ENCODE data around the gene LTK.

Gene LTK

DNA sequence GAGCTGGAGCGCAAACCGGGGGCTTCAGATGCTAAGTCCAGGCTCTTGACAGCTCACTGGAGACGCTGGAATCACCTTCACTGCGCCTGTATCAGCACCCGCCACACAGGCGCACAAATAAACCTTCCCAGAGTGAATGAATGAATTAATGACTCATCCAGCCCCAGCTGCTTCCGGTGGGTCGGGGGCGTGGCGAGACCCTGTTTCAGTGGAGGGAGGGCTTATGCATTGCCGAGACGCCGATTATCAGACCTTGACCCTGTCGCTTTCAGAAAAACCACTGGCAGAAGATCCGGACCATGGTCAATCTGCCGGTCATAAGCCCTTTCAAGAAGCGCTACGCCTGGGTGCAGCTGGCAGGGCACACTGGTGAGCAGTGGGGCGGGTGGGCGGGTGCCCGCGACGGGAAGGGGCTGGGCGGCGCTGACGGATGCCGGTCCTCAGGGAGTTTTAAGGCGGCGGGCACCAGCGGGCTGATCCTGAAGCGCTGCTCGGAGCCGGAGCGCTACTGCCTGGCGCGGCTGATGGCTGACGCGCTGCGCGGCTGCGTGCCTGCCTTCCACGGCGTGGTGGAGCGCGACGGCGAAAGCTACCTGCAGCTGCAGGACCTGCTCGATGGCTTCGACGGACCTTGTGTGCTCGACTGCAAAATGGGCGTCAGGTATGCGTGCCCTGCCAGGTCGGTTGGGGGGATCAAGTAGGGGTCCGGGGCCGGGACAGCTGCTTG, 12.3 kb downstream of the LTK start:
- intact Hi-C loops (cut with DNase I): no loop called here
- peak in 1 of 10 donors; percentile 89 for DNase-seq

DNA sequence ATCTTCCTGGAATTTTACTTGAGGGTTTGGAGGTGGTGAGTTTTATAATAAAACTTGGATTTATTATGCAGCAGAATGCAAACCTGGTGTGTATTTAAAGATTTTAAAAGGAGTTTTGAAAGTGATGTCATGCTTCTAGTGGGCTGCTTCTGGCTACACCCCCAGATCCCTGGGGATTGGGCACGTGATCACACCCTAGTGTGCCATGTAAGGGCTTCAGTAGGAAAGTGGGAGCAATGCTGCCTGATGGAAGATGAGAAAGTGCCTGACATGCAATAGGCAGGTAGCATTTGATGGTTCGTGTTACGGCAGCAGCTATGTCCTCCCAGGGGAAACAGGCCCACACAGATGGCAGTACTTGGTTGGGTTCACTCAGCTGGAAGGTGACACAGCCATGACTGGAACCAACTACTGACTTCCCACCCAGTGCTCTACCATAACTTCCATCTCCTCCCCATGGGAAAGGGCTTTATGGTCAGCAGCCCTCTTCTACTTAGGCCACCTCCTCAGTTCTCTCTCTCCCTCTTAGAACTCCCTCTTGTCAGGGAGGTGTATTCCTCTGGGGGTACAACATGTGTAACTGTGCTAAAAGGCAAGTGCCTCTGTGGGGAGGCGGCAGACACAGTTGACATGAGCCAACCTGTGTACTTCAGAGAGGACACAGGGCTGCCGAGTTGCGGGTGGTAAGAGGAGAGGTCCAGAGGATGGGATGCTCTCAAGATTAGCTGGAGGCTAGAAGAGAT, 14.3 kb downstream of the LTK start:
- DNase-seq: peak in 6 of 10 donors; percentile 52 to 92 (median 74)
- intact Hi-C loops (cut with DNase I): no loop called here

- DNase-seq: peak in 1 of 10 donors; percentile 44
- intact Hi-C loops (cut with DNase I): no loop called here
Observed at GRCh38 chr15:41498657-41499056, 15.0 kb downstream of the LTK start.

DNA sequence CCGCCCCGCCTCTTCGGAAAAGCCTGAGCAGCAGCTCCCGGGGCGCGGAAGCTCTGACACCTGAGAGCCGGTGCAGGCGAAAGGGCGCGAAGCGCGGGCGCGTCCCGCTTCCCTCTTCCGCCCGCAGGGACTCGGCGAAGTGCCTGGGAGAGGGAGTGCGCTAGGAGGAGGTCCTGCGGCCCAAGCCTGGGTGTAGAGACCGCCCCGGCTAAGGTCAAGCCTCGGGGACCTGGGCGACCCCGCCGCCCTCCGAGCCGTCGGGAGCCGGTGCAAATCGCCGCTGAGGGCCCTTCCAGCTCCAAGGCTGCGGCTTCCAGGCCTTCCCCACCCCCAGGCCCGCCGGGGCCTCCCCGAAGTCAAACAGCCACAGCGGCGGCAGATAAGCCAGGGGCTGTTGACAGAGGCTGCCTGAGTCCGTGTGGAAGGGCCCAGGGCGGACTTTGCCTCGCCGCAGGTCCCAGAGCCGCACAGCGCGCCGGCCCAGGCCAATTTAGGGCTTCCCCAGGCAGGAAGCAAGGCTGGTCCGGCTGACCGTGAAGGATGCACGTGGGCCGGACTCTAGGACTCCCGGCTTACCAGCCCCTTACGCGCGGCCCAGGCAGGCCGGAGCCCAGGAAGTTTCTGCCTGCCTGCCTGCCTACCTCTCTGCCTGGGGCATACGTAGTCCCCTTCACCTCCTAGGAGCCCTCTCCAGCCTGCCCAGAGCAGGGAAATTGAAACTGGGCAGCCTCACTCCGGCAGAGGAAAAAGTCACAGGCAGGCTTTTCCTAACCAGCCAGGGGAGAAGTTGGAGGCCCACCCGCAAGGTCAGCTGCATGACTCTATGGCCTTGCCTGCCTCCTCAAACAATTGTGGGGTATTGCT, 17.7 kb downstream of the LTK start:
- peak in 2 of 10 donors; percentile 75 to 78 for DNase-seq

GRCh38 chr15:41494922-41495735, 18.5 kb downstream of the LTK start:
- intact Hi-C loops (cut with DNase I): no loop called here
- peak in 1 of 10 donors; percentile 71 for DNase-seq

More for the DNA sequence above, 17.7 kb downstream of the LTK start:
- intact Hi-C loops (cut with DNase I): no loop called here

DNA sequence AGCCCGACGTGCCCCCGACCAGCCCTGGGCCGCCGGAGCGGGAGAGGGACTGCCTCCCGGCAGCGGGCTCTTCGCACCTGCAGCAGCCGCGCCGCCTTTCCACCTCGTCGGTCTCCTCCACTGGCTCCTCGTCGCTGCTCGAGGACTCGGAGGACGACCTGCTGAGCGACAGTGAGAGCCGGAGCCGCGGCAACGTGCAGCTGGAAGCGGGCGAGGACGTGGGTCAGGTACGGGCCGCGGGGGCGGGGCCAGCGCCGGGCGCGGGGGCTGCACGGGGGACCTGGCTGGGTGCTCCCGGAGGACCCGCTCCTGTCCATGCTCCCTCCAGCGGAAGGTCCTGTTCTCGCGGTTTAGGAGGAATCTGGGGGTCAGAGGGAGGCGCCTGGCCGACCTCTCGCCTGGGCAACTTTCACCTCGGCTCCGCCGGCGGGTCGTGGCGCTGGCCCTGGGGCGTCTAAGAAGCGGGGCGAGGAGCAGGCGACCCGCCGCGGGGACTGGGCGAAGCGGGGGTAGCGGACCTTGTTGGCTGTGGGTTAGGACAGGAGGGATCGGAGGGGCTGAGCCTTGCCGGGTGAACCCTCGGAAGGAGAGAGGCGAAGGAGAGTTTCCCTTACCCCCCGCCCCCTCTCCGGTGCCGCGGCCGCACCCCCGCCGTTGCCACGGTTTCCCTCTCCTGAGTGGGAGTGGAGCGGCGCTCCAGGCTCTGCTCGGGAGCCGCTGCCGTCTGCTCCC, 19.3 kb downstream of the LTK start:
- peak in 3 of 10 donors; percentile 86 to 91 (median 88) for DNase-seq
- intact Hi-C loops (cut with DNase I): no loop called here

GRCh38 chr15:41493902-41494189, 19.8 kb downstream of the LTK start:
- intact Hi-C loops (cut with DNase I): no loop called here
- DNase-seq: no peak

- intact Hi-C loops (cut with DNase I): no loop called here
- peak in 9 of 10 donors; percentile 48 to 93 (median 53) for DNase-seq
Observed at GRCh38 chr15:41493205-41493901, 20.3 kb downstream of the LTK start, which contains the start of gene ITPKA. ITPKA (plus strand) TSS chr15:41493874; CDS start chr15:41493928, 54 bp downstream.

- peak in 2 of 10 donors; percentile 26 to 52 for DNase-seq
- intact Hi-C loops (cut with DNase I): no loop called here
Observed at GRCh38 chr15:41492597-41493204, 20.9 kb downstream of the LTK start.

DNA sequence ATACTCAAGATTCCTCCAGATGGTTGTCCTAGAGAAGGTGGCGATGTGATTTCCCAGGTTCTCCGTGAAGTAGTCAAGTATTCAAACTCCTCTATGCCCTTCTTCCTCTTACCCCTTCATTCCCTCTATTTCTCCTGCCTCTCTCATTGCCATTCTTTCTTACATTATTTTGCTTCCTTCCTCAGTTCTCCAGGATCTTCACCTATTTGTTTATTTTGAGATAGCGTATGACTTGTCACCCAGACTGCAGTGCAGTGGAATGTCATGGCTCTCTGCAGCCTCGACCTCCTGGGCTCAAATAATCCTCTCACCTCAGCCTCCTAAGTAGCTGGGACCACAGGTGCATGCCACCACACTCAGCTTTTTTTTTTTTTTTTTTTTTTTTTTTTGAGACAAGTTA, 21.7 kb downstream of the LTK start:
- DNase-seq: peak in 2 of 10 donors; percentile 2 to 12
- intact Hi-C loops (cut with DNase I): no loop called here

GRCh38 chr15:41490355-41490754, 23.3 kb downstream of the LTK start:
- intact Hi-C loops (cut with DNase I): no loop called here
- DNase-seq: peak in 3 of 10 donors; percentile 3 to 33 (median 30)

- DNase-seq: peak in 1 of 10 donors; percentile 12
- intact Hi-C loops (cut with DNase I): no loop called here
Observed at GRCh38 chr15:41489641-41490040, 24.0 kb downstream of the LTK start.

GRCh38 chr15:41487802-41488201, 25.8 kb downstream of the LTK start:
- DNase-seq: no peak
- intact Hi-C loops (cut with DNase I): no loop called here

DNA sequence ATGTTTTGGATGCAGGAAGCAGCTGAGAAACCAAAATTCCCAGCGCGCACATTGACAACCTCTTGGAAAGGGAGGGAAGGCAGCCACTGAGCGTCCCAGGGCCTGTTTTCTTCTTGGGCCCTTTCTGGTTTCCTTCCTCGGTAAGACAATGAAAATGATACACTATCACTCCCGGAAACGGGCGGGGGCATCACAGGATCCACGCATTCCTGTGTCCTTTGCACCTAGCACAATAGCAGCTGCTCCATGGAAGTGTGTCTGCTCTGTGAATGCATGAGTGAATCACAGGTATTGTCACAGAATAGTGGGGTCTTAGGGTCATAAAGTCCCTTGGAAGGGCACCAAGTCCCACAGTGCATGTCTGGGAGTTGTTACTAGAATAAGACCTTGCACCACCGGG, 26.2 kb downstream of the LTK start:
- DNase-seq: peak in 1 of 10 donors; percentile 62
- intact Hi-C loops (cut with DNase I): no loop called here

- peak in 2 of 10 donors; percentile 52 to 81 for DNase-seq
- intact Hi-C loops (cut with DNase I): no loop called here
Observed at GRCh38 chr15:41486286-41486685, 27.3 kb downstream of the LTK start.

DNA sequence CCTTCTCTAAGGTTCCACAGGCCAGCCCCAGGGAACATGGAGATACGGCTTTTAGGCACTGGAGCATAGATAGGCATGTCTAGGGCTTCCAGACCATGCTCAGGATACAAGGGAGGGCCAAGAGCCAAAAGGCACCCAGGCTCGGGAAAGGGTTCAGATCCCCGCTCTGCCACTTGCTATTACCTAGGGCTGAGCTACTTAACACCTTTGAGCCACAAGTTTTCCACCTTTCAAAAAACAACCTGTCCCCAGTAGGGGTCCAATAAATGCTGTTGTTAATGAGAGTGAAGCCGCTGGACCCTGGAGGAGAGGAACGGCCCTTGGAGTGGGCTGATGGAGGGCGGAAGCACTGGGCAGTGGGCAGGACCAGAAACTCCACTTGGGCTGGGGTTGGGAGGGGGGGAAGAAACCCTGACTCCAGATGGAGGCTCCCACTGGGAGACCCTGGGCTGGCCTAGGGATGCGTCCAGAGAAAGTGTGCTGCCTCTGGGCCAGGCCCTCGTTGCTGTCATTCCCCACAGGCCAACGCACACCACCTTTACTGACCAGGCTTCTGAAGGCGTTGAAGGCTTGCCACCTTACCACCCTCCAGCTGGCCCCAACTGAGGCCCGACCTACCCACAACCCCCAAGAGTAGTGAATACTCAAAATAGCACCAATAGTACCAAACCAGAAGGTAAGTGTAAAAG, 28.5 kb downstream of the LTK start:
- peak in 2 of 10 donors; percentile 44 to 50 for DNase-seq
- intact Hi-C loops (cut with DNase I): no loop called here

DNA sequence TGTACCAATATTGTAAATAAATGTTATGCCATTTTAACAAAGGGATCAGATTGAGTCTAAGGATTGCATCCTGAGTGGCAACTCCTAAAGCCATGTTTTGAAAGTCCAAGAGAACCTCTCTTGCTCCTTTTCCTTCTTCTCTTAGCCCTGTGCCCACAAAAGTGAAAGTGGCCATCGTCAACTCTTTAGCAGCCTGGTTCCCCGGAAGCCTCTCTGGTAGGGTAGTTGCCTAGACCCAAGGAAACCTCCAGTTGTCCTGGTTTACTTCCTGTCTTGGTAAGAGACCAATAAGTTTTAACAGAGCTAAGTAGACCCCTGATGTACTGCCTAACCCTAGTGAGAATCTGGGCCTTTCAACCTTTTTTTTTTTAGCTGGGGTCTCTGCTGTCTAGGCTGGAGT, 30.1 kb downstream of the LTK start:
- intact Hi-C loops (cut with DNase I): no loop called here
- peak in 1 of 10 donors; percentile 17 for DNase-seq

- intact Hi-C loops (cut with DNase I): no loop called here
- no peak for DNase-seq
Observed at GRCh38 chr15:41483115-41483514, 30.5 kb downstream of the LTK start.
